ENCODE results near the gene GDA.

The GDA gene

DNA sequence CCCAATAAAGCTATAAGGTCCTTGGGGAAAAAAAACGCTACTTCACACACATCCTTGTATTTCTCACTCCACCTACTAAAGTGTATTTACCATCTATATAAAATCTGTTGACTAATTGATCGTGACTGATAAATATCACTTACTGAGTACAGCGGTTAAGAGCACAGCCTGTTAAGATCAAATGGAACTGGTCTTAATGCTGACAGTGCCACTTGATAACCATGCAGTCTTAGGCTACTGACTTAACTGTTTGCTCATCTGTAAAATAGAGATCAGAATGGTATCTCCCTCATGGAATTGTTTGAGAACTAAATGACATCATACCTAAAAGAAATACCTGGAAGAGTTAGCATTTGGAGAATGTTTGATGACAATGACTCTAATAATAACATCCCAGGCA is 148.3 kb downstream of the GDA start:
- no peak overlapping the region for H3K27ac ChIP-seq (ENCODE audit: poor library complexity, severe bottlenecking)
- TF ChIP-seq, protein P1, sequence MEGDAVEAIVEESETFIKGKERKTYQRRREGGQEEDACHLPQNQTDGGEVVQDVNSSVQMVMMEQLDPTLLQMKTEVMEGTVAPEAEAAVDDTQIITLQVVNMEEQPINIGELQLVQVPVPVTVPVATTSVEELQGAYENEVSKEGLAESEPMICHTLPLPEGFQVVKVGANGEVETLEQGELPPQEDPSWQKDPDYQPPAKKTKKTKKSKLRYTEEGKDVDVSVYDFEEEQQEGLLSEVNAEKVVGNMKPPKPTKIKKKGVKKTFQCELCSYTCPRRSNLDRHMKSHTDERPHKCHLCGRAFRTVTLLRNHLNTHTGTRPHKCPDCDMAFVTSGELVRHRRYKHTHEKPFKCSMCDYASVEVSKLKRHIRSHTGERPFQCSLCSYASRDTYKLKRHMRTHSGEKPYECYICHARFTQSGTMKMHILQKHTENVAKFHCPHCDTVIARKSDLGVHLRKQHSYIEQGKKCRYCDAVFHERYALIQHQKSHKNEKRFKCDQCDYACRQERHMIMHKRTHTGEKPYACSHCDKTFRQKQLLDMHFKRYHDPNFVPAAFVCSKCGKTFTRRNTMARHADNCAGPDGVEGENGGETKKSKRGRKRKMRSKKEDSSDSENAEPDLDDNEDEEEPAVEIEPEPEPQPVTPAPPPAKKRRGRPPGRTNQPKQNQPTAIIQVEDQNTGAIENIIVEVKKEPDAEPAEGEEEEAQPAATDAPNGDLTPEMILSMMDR (IDR thresholded peaks at IDR 0.05; ENCODE audit: poor library complexity, severe bottlenecking): no peak
- no peaks in the 10 kb centered on the region for H3K36me3 ChIP-seq (ENCODE audit: low read depth)
- DNase-seq (ENCODE audit: low spot score): no peak
- no peaks in the 10 kb centered on the region for H3K9me3 ChIP-seq (ENCODE audit: severe bottlenecking)
- peaks cover 3% of the 10 kb centered on the region for H3K4me1 ChIP-seq (ENCODE audit: insufficient read depth, poor library complexity, severe bottlenecking)
- no peak for ATAC-seq (ENCODE audit: low read depth)
- no peaks in the 10 kb centered on the region for H3K27me3 ChIP-seq (ENCODE audit: insufficient read depth, poor library complexity, severe bottlenecking)
- H3K4me3 ChIP-seq (ENCODE audit: severe bottlenecking): no peak overlapping the region

GRCh38 chr9:72299017-72299603 is 149.9 kb downstream of the GDA start:
- DNase-seq (ENCODE audit: low spot score): no peak
- Histone ChIP-seq H3K27ac (ENCODE audit: poor library complexity, severe bottlenecking) (no peak overlapping the region), H3K4me3 (ENCODE audit: severe bottlenecking) (no peak overlapping the region), H3K27me3 (ENCODE audit: insufficient read depth, poor library complexity, severe bottlenecking) (no peaks in the 10 kb centered on the region), H3K9me3 (ENCODE audit: severe bottlenecking) (no peaks in the 10 kb centered on the region), H3K4me1 (ENCODE audit: insufficient read depth, poor library complexity, severe bottlenecking) (no peaks in the 10 kb centered on the region), H3K36me3 (ENCODE audit: low read depth) (no peaks in the 10 kb centered on the region)
- TF ChIP-seq, protein P1 (IDR thresholded peaks at IDR 0.05; ENCODE audit: poor library complexity, severe bottlenecking): no peak
- ATAC-seq (ENCODE audit: low read depth): no peak

GRCh38 chr9:72300873-72301272 is 151.6 kb downstream of the GDA start:
- Histone ChIP-seq H3K9me3 (ENCODE audit: severe bottlenecking) (no peaks in the 10 kb centered on the region), H3K27me3 (ENCODE audit: insufficient read depth, poor library complexity, severe bottlenecking) (no peaks in the 10 kb centered on the region), H3K36me3 (ENCODE audit: low read depth) (no peaks in the 10 kb centered on the region), H3K27ac (ENCODE audit: poor library complexity, severe bottlenecking) (no peak overlapping the region), H3K4me3 (ENCODE audit: severe bottlenecking) (no peak overlapping the region), H3K4me1 (ENCODE audit: insufficient read depth, poor library complexity, severe bottlenecking) (no peaks in the 10 kb centered on the region)
- no peak for ATAC-seq (ENCODE audit: low read depth)
- no peak for DNase-seq (ENCODE audit: low spot score)
- TF ChIP-seq, protein P1 (IDR thresholded peaks at IDR 0.05; ENCODE audit: poor library complexity, severe bottlenecking): no peak

Data from RWPE2 (cell line).